Trophoblast cell (in vitro differentiated cells and primary cell): Measurements from ENCODE around the gene CACNG4.

Source experiments
- DNase-seq, 2 donors: peaks; one replicate each; pipeline ENCODE4 v3.0.0-alpha.2; 2016
- H2AFZ ChIP-seq: 2 replicates; pipeline ENCODE4 v1.6.1; 2013; ENCODE audit warnings: low read length, moderate library complexity, mild to moderate bottlenecking; ENCODE audit not compliant: insufficient read depth, poor library complexity
- H2AK5ac ChIP-seq: 2 replicates; pipeline ENCODE4 v1.6.1; 2013; ENCODE audit warnings: mild to moderate bottlenecking, low read length
- H2BK120ac ChIP-seq: 2 replicates; pipeline ENCODE4 v1.6.1; 2013; ENCODE audit warnings: low read length, mild to moderate bottlenecking, moderate library complexity; ENCODE audit not compliant: insufficient read depth, poor library complexity
- H2BK12ac ChIP-seq: 2 replicates; pipeline ENCODE4 v1.6.1; 2013; ENCODE audit warnings: mild to moderate bottlenecking, low read length, moderate library complexity
- H2BK5ac ChIP-seq: 2 replicates; pipeline ENCODE4 v1.6.1; 2013; ENCODE audit warnings: low read length, low read depth, moderate library complexity, mild to moderate bottlenecking; ENCODE audit not compliant: poor library complexity
- H3K14ac ChIP-seq: 2 replicates; pipeline ENCODE4 v1.6.1; 2013; ENCODE audit warnings: mild to moderate bottlenecking, low read length
- H3K18ac ChIP-seq: 2 replicates; pipeline ENCODE4 v1.6.1; 2013; ENCODE audit warnings: mild to moderate bottlenecking, low read length
- H3K23ac ChIP-seq: 2 replicates; pipeline ENCODE4 v1.6.1; 2013; ENCODE audit warnings: low read length
- H3K27ac ChIP-seq: 2 replicates; pipeline ENCODE4 v1.5.1; 2013; ENCODE audit warnings: low read depth, mild to moderate bottlenecking, inconsistent platforms, low read length, moderate library complexity
- H3K27me3 ChIP-seq: 2 replicates; pipeline ENCODE4 v1.6.1; 2013; ENCODE audit warnings: inconsistent platforms, mild to moderate bottlenecking, low read length, moderate library complexity; ENCODE audit not compliant: insufficient read depth
- H3K36me3 ChIP-seq, 2 experiments: 1 replicate in 1 of 2; 2 replicates in 1 of 2; pipeline ENCODE4 v1.6.1; 2013; ENCODE audit warnings: low read length in 2 of 2, mild to moderate bottlenecking in 2 of 2, moderate library complexity in 1 of 2; ENCODE audit not compliant: insufficient read depth in 2 of 2, control insufficient read depth in 1 of 2
- H3K4ac ChIP-seq: 2 replicates; pipeline ENCODE4 v1.6.1; 2013; ENCODE audit warnings: low read depth, mild to moderate bottlenecking, low read length, moderate library complexity
- H3K4me1 ChIP-seq, 2 experiments: 1 replicate in 1 of 2; 2 replicates in 1 of 2; pipeline ENCODE4 v1.6.1; 2013; ENCODE audit warnings: low read length in 2 of 2, mild to moderate bottlenecking in 2 of 2, moderate library complexity in 1 of 2; ENCODE audit not compliant: insufficient read depth in 2 of 2, control insufficient read depth in 1 of 2
- H3K4me2 ChIP-seq: 2 replicates; pipeline ENCODE4 v1.6.1; 2013; ENCODE audit warnings: inconsistent platforms, mild to moderate bottlenecking, low read length, moderate library complexity
- H3K4me3 ChIP-seq: 2 replicates; pipeline ENCODE4 v1.5.1; 2013; ENCODE audit warnings: mild to moderate bottlenecking, low read depth, low read length, inconsistent platforms
- H3K79me1 ChIP-seq: one replicate; pipeline ENCODE4 v1.6.1; 2013; ENCODE audit warnings: low read length
- H3K79me2 ChIP-seq: 2 replicates; pipeline ENCODE4 v1.6.1; 2013; ENCODE audit warnings: low read length, mild to moderate bottlenecking; ENCODE audit not compliant: control insufficient read depth, insufficient read depth, poor library complexity
- H3K9ac ChIP-seq: 2 replicates; pipeline ENCODE4 v1.6.1; 2013; ENCODE audit warnings: mild to moderate bottlenecking, low read length
- H3K9me3 ChIP-seq: 2 replicates; pipeline ENCODE4 v1.6.1; 2013; ENCODE audit warnings: low read depth, mild to moderate bottlenecking, control low read depth, inconsistent platforms, low read length; ENCODE audit not compliant: insufficient read depth
- H4K12ac ChIP-seq: 2 replicates; pipeline ENCODE4 v1.6.1; 2013; ENCODE audit warnings: low read depth, mild to moderate bottlenecking, low read length, moderate library complexity
- H4K8ac ChIP-seq: 2 replicates; pipeline ENCODE4 v1.6.1; 2013; ENCODE audit warnings: low read depth, mild to moderate bottlenecking, low read length, moderate library complexity
- H4K91ac ChIP-seq: one replicate; pipeline ENCODE4 v1.6.1; 2013; ENCODE audit warnings: low read depth, mild to moderate bottlenecking, low read length, moderate library complexity
- WGBS: extraction: QIAGEN DNeasy Blood & Tissue Kit; methylation state at CpG from one replicate; pipeline ENCODE4 v1.1.7; 2013; ENCODE audit warnings: missing lambda C conversion rate; ENCODE audit not compliant: insufficient read length, insufficient coverage; ENCODE audit errors: extremely low coverage; 5-methylcytosine and 5-hydroxymethylcytosine counted together

The CACNG4 gene

GRCh38 chr17:66966704-66967418 lies 2.4 kb downstream of the CACNG4 start:
- no peak overlapping the region for H3K18ac ChIP-seq
- H3K36me3 ChIP-seq = peaks cover 0 to 7% of the 10 kb centered on the region in 2 experiments
- H2BK5ac ChIP-seq = no peak overlapping the region
- H3K4ac ChIP-seq = peak overlapping the region; percentile 1
- H3K27me3 ChIP-seq = no peaks in the 10 kb centered on the region
- H3K23ac ChIP-seq = no peak overlapping the region
- no peak overlapping the region for H3K14ac ChIP-seq
- no peak overlapping the region for H4K12ac ChIP-seq
- peaks cover 34% of the 10 kb centered on the region for H3K79me1 ChIP-seq
- WGBS = no CpG with 5 or more reads among the region's 9 CpGs
- no peak for DNase-seq
- H3K9me3 ChIP-seq = no peaks in the 10 kb centered on the region
- no peak overlapping the region for H2BK120ac ChIP-seq
- H4K91ac ChIP-seq = no peak overlapping the region
- no peak overlapping the region for H3K9ac ChIP-seq
- H3K79me2 ChIP-seq = peaks cover 15% of the 10 kb centered on the region
- no peak overlapping the region for H4K8ac ChIP-seq
- peaks cover 42 to 52% of the 10 kb centered on the region in 2 experiments for H3K4me1 ChIP-seq
- no peak overlapping the region for H2AFZ ChIP-seq
- no peak overlapping the region for H2AK5ac ChIP-seq
- no peak overlapping the region for H2BK12ac ChIP-seq
- H3K27ac ChIP-seq = no peak overlapping the region
- peak overlapping the region; percentile 93 for H3K4me2 ChIP-seq
- peak overlapping the region; percentile 28 for H3K4me3 ChIP-seq

GRCh38 chr17:66967837-66968543 lies 3.5 kb downstream of the CACNG4 start:
- H3K14ac ChIP-seq = no peak overlapping the region
- peaks cover 15% of the 10 kb centered on the region for H3K79me2 ChIP-seq
- H3K27me3 ChIP-seq = no peaks in the 10 kb centered on the region
- no peak overlapping the region for H4K8ac ChIP-seq
- H3K4me3 ChIP-seq = no peak overlapping the region
- H2BK5ac ChIP-seq = no peak overlapping the region
- no peak for DNase-seq
- no peak overlapping the region for H2AFZ ChIP-seq
- H3K4me2 ChIP-seq = no peak overlapping the region
- no peaks in the 10 kb centered on the region for H3K9me3 ChIP-seq
- no CpG with 5 or more reads among the region's 10 CpGs for WGBS
- H2BK120ac ChIP-seq = no peak overlapping the region
- H3K36me3 ChIP-seq = peaks cover 0 to 7% of the 10 kb centered on the region in 2 experiments
- no peak overlapping the region for H3K4ac ChIP-seq
- H4K12ac ChIP-seq = no peak overlapping the region
- no peak overlapping the region for H4K91ac ChIP-seq
- H3K27ac ChIP-seq = no peak overlapping the region
- peaks cover 36% of the 10 kb centered on the region for H3K79me1 ChIP-seq
- peak overlapping the region; percentile 33 for H3K18ac ChIP-seq
- H2BK12ac ChIP-seq = no peak overlapping the region
- peaks cover 46 to 57% of the 10 kb centered on the region in 2 experiments for H3K4me1 ChIP-seq
- H2AK5ac ChIP-seq = no peak overlapping the region
- no peak overlapping the region for H3K9ac ChIP-seq
- H3K23ac ChIP-seq = no peak overlapping the region

GRCh38 chr17:66968916-66969315 lies 4.4 kb downstream of the CACNG4 start:
- peak overlapping the region; percentile 57 for H3K14ac ChIP-seq
- no peak overlapping the region for H3K4me2 ChIP-seq
- H2AFZ ChIP-seq = no peak overlapping the region
- peaks cover 6 to 12% of the 10 kb centered on the region in 2 experiments for H3K36me3 ChIP-seq
- no peak overlapping the region for H3K23ac ChIP-seq
- no peak overlapping the region for H2BK120ac ChIP-seq
- H3K27me3 ChIP-seq = no peaks in the 10 kb centered on the region
- no peak overlapping the region for H3K4me3 ChIP-seq
- peak overlapping the region; percentile 29 for H3K4ac ChIP-seq
- peaks cover 45 to 50% of the 10 kb centered on the region in 2 experiments for H3K4me1 ChIP-seq
- peak overlapping the region; percentile 33 for H4K8ac ChIP-seq
- H2AK5ac ChIP-seq = peak overlapping the region; percentile 73
- DNase-seq = no peak
- WGBS = no CpG with 5 or more reads among the region's 4 CpGs
- H3K9ac ChIP-seq = no peak overlapping the region
- no peak overlapping the region for H2BK5ac ChIP-seq
- H3K27ac ChIP-seq = no peak overlapping the region
- H2BK12ac ChIP-seq = peak overlapping the region; percentile 59
- peak overlapping the region; percentile 32 for H4K91ac ChIP-seq
- H3K79me1 ChIP-seq = peaks cover 31% of the 10 kb centered on the region
- no peaks in the 10 kb centered on the region for H3K9me3 ChIP-seq
- no peak overlapping the region for H4K12ac ChIP-seq
- H3K79me2 ChIP-seq = peaks cover 17% of the 10 kb centered on the region
- peak overlapping the region; percentile 61 for H3K18ac ChIP-seq

GRCh38 chr17:66970140-66970539 lies 5.6 kb downstream of the CACNG4 start:
- Histone ChIP-seq H3K18ac (no peak overlapping the region), H2BK5ac (peak overlapping the region; percentile 11), H2BK120ac (peak overlapping the region; percentile 30), H3K14ac (peak overlapping the region; percentile 19), H3K27me3 (no peaks in the 10 kb centered on the region), H3K4me3 (no peak overlapping the region), H3K9ac (no peak overlapping the region), H2AFZ (no peak overlapping the region), H4K12ac (no peak overlapping the region), H4K8ac (no peak overlapping the region), H3K9me3 (no peaks in the 10 kb centered on the region), H3K4me2 (no peak overlapping the region), H2AK5ac (no peak overlapping the region), H4K91ac (no peak overlapping the region), H3K4ac (no peak overlapping the region), H2BK12ac (peak overlapping the region; percentile 4), H3K4me1 (peaks cover 43 to 47% of the 10 kb centered on the region in 2 experiments), H3K79me1 (peaks cover 24% of the 10 kb centered on the region), H3K23ac (no peak overlapping the region), H3K27ac (peak overlapping the region; percentile 84), H3K79me2 (peaks cover 10% of the 10 kb centered on the region), H3K36me3 (peaks cover 6 to 12% of the 10 kb centered on the region in 2 experiments)
- no CpG with 5 or more reads among the region's 6 CpGs for WGBS
- DNase-seq = no peak
